GM12873 (cell line): ENCODE results near the gene TIAM1.

Experiments used
- CTCF ChIP-seq: IDR thresholded peaks from 2 replicates; pipeline ENCODE4 v1.5.1; 2012; ENCODE audit warnings: low read depth, mild to moderate bottlenecking, moderate library complexity, low read length, control low read depth; ENCODE audit not compliant: insufficient read depth; ENCODE audit errors: missing control alignments

TIAM1 gene

GRCh38 chr21:31337996-31338907 lies 5.8 kb downstream of the TIAM1 start:
- no peak for TF ChIP-seq CTCF

DNA sequence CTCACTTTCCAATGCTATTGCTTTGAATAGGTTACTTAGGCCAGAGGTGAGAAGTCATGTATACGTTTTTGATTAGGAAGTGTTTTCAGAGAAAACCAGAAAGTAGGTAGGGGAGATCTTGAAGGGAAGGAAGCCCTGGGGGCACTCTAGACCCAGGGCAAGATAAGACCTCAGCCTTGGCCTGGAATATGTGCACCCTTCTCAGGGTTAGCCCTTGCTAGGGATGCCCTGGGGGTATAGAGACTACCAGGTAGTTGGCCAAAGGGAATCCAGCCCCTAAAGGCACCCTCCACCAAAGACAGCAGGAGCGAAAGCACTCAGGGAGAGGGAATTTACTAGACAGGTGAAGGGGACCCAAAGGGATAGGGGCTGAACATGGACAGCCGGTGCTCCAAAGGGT lies 7.0 kb downstream of the TIAM1 start:
- no peak for TF ChIP-seq CTCF

DNA sequence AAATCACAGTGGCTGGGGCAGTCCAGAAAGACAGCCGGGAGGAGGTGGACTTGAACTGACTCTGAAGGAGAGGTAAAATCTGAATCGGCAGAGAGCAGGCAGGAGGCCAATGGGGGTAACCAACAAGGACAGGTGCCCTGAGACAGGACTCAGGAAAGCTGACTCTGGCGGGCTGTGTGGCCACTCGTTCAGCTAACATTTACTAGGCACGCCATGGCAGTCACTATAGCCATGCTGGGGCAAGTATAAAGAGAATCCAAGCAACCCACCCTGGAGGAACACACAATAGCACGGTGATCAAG lies 7.4 kb downstream of the TIAM1 start:
- no peak for TF ChIP-seq CTCF

GRCh38 chr21:31335957-31336738 lies 7.9 kb downstream of the TIAM1 start:
- no peak for TF ChIP-seq CTCF

DNA sequence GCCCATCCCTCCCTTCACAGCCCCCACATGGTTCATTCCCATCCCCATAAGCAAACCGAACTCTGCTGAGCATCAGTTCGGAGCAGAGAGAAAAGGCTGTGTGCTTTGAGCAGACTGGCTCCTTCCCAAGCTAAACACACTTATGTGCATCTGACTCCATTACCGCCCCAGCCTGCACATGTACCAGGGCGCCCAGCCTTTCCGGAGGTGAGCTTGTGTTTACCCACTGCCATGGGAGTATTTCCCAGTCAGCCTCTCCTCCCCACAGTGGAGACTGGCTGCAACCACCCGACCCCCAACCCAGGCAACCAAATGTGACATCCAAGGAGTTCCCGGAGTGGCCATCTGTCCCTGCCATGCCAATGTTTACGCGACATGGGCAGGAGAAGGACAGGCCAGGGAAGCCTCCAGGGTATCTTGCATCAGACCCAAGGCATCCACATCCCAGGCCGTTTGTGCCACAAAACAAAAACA lies 9.4 kb downstream of the TIAM1 start:
- no peak for TF ChIP-seq CTCF

DNA sequence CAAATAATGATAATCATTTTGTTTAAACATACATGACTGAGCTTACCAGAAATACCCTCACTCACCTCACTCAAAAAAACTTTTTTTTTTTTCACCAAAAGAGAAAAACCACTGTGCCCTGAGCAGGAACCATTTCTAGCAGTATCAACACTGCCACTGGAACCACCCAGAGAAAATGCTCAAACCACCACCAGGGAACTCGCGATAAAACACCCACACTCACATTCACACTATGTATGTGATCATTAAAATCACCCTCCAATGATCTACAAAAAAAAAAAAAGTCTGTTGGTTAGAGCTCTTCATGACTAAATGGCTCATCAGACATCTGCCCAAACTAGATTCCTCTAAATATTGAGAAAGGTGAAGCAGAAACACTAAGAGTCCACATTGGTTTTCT lies 11.5 kb downstream of the TIAM1 start:
- no peak for TF ChIP-seq CTCF

DNA sequence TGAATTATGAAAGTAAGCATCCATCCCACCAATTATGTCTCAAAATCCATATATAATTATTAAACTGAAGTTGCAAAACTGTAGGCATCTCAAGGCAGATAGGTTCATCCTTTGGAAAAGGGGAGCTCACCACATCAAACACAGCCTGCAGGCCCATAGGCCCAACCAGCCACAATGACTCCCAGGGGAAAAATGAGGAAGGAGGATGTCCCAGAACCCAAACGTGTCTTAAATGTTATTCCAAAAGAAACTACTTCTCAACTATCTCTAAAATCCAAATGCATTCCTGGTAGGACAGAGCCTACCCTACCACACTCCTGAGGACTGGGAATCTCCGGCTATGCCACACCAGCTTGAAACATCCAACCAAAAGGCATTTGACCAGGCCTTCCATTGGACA lies 12.8 kb downstream of the TIAM1 start:
- TF ChIP-seq CTCF, result no peak
